ENCODE results near the gene NTNG2. TPM values are rescaled to one million over a fixed set of nuclear protein-coding genes. Genes with fewer than 3 reads are reported as not detected.

The NTNG2 gene
- total RNA-seq, 4 donors from 2014 or later = 0.10 to 1.0 (median 0.29) TPM

GRCh38 chr9:132147839-132148238, 14.0 kb upstream of the NTNG2 start:
- no peak overlapping the region for H3K4me3 ChIP-seq (ENCODE audit: low read depth, poor library complexity, severe bottlenecking)
- TF ChIP-seq, protein P1, sequence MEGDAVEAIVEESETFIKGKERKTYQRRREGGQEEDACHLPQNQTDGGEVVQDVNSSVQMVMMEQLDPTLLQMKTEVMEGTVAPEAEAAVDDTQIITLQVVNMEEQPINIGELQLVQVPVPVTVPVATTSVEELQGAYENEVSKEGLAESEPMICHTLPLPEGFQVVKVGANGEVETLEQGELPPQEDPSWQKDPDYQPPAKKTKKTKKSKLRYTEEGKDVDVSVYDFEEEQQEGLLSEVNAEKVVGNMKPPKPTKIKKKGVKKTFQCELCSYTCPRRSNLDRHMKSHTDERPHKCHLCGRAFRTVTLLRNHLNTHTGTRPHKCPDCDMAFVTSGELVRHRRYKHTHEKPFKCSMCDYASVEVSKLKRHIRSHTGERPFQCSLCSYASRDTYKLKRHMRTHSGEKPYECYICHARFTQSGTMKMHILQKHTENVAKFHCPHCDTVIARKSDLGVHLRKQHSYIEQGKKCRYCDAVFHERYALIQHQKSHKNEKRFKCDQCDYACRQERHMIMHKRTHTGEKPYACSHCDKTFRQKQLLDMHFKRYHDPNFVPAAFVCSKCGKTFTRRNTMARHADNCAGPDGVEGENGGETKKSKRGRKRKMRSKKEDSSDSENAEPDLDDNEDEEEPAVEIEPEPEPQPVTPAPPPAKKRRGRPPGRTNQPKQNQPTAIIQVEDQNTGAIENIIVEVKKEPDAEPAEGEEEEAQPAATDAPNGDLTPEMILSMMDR (IDR thresholded peaks at IDR 0.05) = no peak
- TF ChIP-seq POLR2A (IDR thresholded peaks at IDR 0.05) = no peak
- WGBS, 2 donors = 88 to 94% methylated on average over 8 of the region's 8 CpGs
- intact Hi-C loops (cut with DNase I; ENCODE audit: low total_unique reads) = no loop called here
- no peak for DNase-seq (ENCODE audit: low spot score in 2 of 2)

DNA sequence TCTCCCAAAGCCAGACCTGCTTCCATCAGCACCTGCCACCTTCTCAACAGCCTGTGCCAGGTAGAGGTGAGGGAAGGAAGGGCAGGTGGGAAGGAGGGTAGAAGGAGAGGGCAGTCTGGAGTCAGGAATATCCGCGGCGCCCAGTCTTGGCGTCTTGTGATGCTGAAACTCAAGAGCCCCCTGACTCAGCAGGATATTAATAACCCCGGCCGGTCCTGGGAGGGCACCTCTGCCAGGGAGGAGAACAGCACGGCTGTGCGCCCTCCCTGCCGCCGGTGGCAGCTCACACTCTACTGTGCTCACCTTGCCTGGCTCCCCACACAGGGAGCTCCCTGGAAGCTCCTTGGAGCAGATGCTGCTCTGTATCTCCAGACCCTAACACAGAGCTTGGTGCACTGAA, 11.6 kb upstream of the NTNG2 start:
- H3K4me3 ChIP-seq (ENCODE audit: low read depth, poor library complexity, severe bottlenecking) = no peak overlapping the region
- DNase-seq (ENCODE audit: low spot score in 2 of 2) = no peak
- WGBS, 2 donors = 77 to 81% methylated on average over 10 of the region's 10 CpGs
- TF ChIP-seq, protein P1 (IDR thresholded peaks at IDR 0.05) = no peak
- TF ChIP-seq POLR2A (IDR thresholded peaks at IDR 0.05) = no peak
- intact Hi-C loops (cut with DNase I; ENCODE audit: low total_unique reads) = no loop called here

DNA sequence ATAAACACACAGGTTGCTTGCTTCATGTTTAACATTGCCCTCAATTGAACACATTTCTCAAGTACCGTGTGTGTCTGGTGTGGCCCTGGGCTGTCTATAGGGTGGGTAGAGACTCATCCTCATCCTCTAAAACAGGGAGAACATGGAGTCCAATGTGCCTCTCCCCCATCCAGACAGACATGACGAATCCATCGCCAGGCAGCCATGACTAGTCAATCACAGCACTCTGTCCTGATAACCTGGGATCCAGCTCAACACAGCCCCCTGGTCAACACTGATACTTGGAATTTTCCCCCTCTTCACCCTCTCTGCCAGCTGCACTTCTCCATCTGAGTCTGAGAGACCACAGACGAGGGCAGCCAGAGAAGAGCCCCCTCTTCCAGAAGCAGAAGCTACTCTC, 10.7 kb upstream of the NTNG2 start:
- no peak for DNase-seq (ENCODE audit: low spot score in 2 of 2)
- no peak overlapping the region for H3K4me3 ChIP-seq (ENCODE audit: low read depth, poor library complexity, severe bottlenecking)
- 84 to 85% methylated on average over 4 of the region's 4 CpGs for WGBS, 2 donors
- intact Hi-C loops (cut with DNase I; ENCODE audit: low total_unique reads) = no loop called here
- TF ChIP-seq, protein P1 (IDR thresholded peaks at IDR 0.05) = no peak
- TF ChIP-seq POLR2A (IDR thresholded peaks at IDR 0.05) = no peak

- intact Hi-C loops (cut with DNase I; ENCODE audit: low total_unique reads) = no loop called here
- 90 to 92% methylated on average over 10 of the region's 10 CpGs for WGBS, 2 donors
- no peak for TF ChIP-seq POLR2A (IDR thresholded peaks at IDR 0.05)
- TF ChIP-seq, protein P1 (IDR thresholded peaks at IDR 0.05) = no peak
- H3K4me3 ChIP-seq (ENCODE audit: low read depth, poor library complexity, severe bottlenecking) = no peak overlapping the region
- no peak for DNase-seq (ENCODE audit: low spot score in 2 of 2)
These were observed 9.6 kb upstream of the NTNG2 start for GRCh38 chr9:132152231-132152630.

DNA sequence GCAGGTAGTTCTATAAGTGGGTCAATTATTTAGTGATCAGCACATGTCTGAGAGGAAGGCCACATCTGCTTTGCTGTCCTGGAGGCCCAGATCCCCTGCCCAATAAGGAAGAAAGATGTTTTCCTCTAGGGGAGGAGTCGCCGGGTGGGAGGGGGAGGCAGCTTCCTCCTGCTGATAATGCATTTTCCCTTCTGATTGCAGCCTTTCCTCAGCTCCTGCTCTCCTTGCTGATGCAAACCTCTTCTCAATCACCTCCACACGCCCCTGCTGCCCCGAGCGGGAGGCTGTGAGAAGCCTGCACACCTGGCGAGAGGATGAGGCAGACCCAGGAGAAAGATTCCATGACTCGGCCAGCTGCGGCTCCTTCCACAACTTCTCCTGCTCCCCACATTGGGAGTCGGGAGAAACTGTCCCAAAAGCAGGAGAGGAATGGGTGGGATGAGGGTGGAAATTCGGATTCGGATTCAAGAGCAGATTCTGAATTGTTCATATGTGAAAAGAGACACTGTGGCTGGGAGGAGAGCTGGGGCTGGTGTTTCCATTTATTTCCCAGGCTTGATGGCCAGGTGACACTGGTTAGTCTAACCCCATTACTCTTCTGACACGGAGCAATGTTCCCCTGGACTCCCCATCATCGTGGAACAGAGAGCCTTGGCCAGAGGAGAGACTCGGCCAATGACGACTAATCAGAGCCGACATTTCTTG, 6.8 kb upstream of the NTNG2 start:
- intact Hi-C loops (cut with DNase I; ENCODE audit: low total_unique reads) = no loop called here
- 57 to 59% methylated on average over 16 of the region's 16 CpGs for WGBS, 2 donors
- no peak for TF ChIP-seq POLR2A (IDR thresholded peaks at IDR 0.05)
- TF ChIP-seq, protein P1 (IDR thresholded peaks at IDR 0.05) = no peak
- no peak for DNase-seq (ENCODE audit: low spot score in 2 of 2)
- no peak overlapping the region for H3K4me3 ChIP-seq (ENCODE audit: low read depth, poor library complexity, severe bottlenecking)

GRCh38 chr9:132155568-132155895, 6.3 kb upstream of the NTNG2 start:
- DNase-seq (ENCODE audit: low spot score in 2 of 2) = no peak
- WGBS, 2 donors = 83 to 87% methylated on average over 3 of the region's 3 CpGs
- H3K4me3 ChIP-seq (ENCODE audit: low read depth, poor library complexity, severe bottlenecking) = no peak overlapping the region
- intact Hi-C loops (cut with DNase I; ENCODE audit: low total_unique reads) = no loop called here
- no peak for TF ChIP-seq POLR2A (IDR thresholded peaks at IDR 0.05)
- TF ChIP-seq, protein P1 (IDR thresholded peaks at IDR 0.05) = no peak
